Mucosa of descending colon (tissue), 3 donors: ENCODE measurements around the gene FOXA2. TPM values are rescaled to one million over a fixed set of nuclear protein-coding genes. Genes with fewer than 3 reads are reported as not detected.

Source experiments
- ATAC-seq: fragments of 200-7000 bp; cut with Tn5 transposase; one replicate; pipeline ENCODE4 v1.9.1; 2020; ENCODE audit warnings: mild to moderate bottlenecking, moderate library complexity
- DNase-seq, 3 donors: peaks; one replicate each; pipeline ENCODE4 v3.0.0-alpha.2; 2020
- H3K36me3 ChIP-seq: fragments of 200-600 bp; one replicate; pipeline ENCODE4 v1.8.0; 2021; ENCODE audit warnings: low read depth, mild to moderate bottlenecking
- H3K4me1 ChIP-seq: fragments of 200-600 bp; one replicate; pipeline ENCODE4 v1.8.0; 2021; ENCODE audit warnings: low read depth, mild to moderate bottlenecking
- H3K4me3 ChIP-seq: fragments of 200-600 bp; one replicate; pipeline ENCODE4 v1.8.0; 2021; ENCODE audit warnings: mild to moderate bottlenecking
- H3K9me3 ChIP-seq: fragments of 200-600 bp; one replicate; pipeline ENCODE4 v1.8.0; 2021; ENCODE audit warnings: mild to moderate bottlenecking
- CTCF ChIP-seq: fragments of 200-600 bp; IDR thresholded peaks from one replicate; pipeline ENCODE4 v1.8.0; 2022; ENCODE audit warnings: antibody characterized with exemption, mild to moderate bottlenecking
- intact Hi-C, 2 donors: fragments of 100-400 bp; cut with DNase I in 1 of 2; cut with micrococcal nuclease in 1 of 2; formaldehyde crosslinking; loops; one replicate each; pipeline versions ENCODE4 v1.11.0 to v1.11.1; 2022; cut with DNase I, micrococcal nuclease
- total RNA-seq, 3 donors: library from RNA; stranded (reverse); fragmentation: NEBNext Ultra II Directional in 2 of 3; extraction: Animal tissue kit (Norgen Biotek cat#: 25700) in 2 of 3; gene quantifications; one replicate each; pipeline versions ENCODE4 v1.2.1 to v1.2.4, GENCODE V29; 2021 to 2023
- donor health status: DM: no; HTN: no; CAD: no; lungs with moderate emphysema.
- donor health status: DM: no; HTN: no; CAD: no.
- donor health status: DM: no; HTN: yes; CAD: no.

The FOXA2 gene
- total RNA-seq, 3 donors from 2014 or later, result 6.2 to 25.3 (median 11.9) TPM

GRCh38 chr20:22623211-22623610, 38.8 kb upstream of the FOXA2 start:
- no peak for TF ChIP-seq CTCF
- Histone ChIP-seq H3K9me3 (no peaks in the 10 kb centered on the region), H3K36me3 (no peaks in the 10 kb centered on the region), H3K4me3 (no peak overlapping the region), H3K4me1 (no peaks in the 10 kb centered on the region)
- DNase-seq (no peak), ATAC-seq (peak; percentile 8)
- intact Hi-C loops, result loop anchor here in 1 of 2 donors (10.0 kb wide), 1 partner anchor 212 kb away; no protein-coding TSS in a partner anchor

DNA sequence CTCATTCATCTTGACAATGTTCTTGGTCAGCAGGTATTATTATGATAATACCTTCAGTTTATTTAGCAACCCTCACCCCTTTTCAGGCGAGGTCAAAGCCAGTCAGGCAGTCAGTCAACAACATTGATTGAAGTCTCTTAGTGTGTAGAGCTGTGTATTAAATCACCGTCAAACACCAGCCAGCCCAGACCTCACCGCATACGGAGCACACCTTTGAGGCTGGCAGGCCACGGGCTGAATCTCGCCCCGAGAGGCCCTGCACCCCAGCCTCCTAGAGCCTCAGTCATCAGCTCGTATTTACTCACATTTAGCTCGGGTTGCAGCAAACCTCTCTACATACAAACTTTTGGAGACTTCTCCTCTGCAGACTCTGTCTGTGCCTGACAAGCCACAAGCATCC, 36.0 kb upstream of the FOXA2 start:
- no peaks in the 10 kb centered on the region for H3K4me1 ChIP-seq
- ATAC-seq (no peak), DNase-seq (no peak)
- H3K36me3 ChIP-seq, result no peaks in the 10 kb centered on the region
- no peaks in the 10 kb centered on the region for H3K9me3 ChIP-seq
- TF ChIP-seq CTCF, result no peak
- intact Hi-C loops, result loop anchor here in 1 of 2 donors (10.0 kb wide), 1 partner anchor 214 kb away; no protein-coding TSS in a partner anchor
- no peak overlapping the region for H3K4me3 ChIP-seq

DNA sequence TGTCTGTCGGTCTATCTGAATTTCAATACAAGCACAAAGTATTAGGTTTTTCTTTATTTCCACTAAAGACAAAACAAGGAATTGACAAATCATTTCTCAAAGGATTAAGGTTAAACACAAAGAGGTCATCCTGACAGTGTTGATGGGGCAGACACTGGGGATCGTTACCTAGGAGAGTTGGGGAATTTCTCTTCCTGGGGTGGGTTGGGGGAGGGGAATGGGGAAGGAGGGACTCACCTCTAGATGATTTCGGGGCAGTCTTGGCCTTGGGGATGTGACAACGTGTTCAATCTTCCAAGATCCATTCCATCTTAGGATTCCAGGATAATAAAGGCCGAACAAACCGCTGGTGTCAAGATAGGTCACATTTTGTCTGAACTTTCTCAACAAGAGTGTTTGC, 35.4 kb upstream of the FOXA2 start:
- no peaks in the 10 kb centered on the region for H3K9me3 ChIP-seq
- H3K4me3 ChIP-seq, result no peak overlapping the region
- intact Hi-C loops, result loop anchor here in 1 of 2 donors (10.0 kb wide), 1 partner anchor 215 kb away; no protein-coding TSS in a partner anchor
- DNase-seq (no peak), ATAC-seq (no peak)
- no peak for TF ChIP-seq CTCF
- no peaks in the 10 kb centered on the region for H3K4me1 ChIP-seq
- H3K36me3 ChIP-seq, result no peaks in the 10 kb centered on the region

DNA sequence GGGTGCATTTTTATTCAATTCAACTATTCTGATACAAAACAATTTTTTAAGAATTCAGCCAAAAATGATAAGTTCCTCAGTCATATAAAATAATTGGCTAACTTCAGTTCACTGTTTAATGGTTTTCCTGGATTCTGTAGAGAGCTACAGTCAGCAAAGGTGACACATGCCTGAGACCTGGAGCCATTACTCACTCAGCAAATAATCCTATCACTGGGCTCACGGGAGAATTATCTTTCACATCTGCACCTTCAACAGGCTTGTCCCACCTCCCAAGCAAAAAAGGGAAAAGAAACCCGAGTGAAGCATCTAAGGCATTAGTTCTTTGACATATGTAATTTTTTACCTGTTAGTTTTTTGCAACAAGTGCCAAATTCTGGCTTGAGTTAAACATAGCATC, 34.9 kb upstream of the FOXA2 start:
- intact Hi-C loops, result no loop called here
- ATAC-seq (no peak), DNase-seq (no peak)
- no peak overlapping the region for H3K4me3 ChIP-seq
- TF ChIP-seq CTCF, result no peak
- no peaks in the 10 kb centered on the region for H3K36me3 ChIP-seq
- no peaks in the 10 kb centered on the region for H3K9me3 ChIP-seq
- H3K4me1 ChIP-seq, result no peaks in the 10 kb centered on the region

DNA sequence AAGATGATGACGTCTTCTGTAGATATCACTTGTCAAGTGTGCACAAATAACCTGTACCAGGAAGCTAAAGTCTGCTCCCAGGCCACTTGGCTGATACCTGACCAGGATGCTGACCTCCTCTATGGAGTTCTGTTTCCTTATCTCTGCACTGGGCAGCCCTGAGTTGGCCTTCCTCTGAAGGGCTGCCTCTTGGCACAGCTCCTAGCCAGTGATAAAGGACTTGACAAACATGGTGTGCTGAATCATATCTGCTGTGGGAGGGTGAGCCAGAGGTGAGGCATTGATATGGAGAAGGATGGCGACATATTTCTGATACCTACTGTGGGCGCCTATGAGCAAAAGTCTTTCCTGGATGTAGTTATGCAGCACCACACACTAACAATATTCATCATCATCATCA, 32.8 kb upstream of the FOXA2 start:
- peak; percentile 71 for ATAC-seq
- intact Hi-C loops, result no loop called here

More for the DNA sequence above, 32.8 kb upstream of the FOXA2 start:
- Histone ChIP-seq H3K36me3 (no peaks in the 10 kb centered on the region), H3K4me1 (no peaks in the 10 kb centered on the region), H3K9me3 (no peaks in the 10 kb centered on the region), H3K4me3 (no peak overlapping the region)
- peak in 1 of 3 donors; percentile 7 for DNase-seq
- no peak for TF ChIP-seq CTCF
